GM12878 (cell line): ENCODE data around the gene PLCB4. TPM values are rescaled to one million over a fixed set of nuclear protein-coding genes. Genes with fewer than 3 reads are reported as not detected.

Source experiments
- ATAC-seq: fragments of 200-7000 bp; cut with Tn5 transposase; 3 replicates; pipeline ENCODE4 v1.9.1; 2020; ENCODE audit warnings: mild to moderate bottlenecking, moderate library complexity
- BruUV-seq: library from RNA; stranded (reverse); fragments of 400-500 nt; replicated peaks from 2 replicates; lab custom pipeline; 2021; lab: Mats Ljungman, UMichigan
- CTCF ChIA-PET: fragments of 300-600 bp; sonication (Branson Sonifier 250); formaldehyde crosslinking; extraction: SDS; loops from one replicate; lab custom pipeline; 2021; ENCODE audit warnings: inconsistent platforms; lab: Yijun Ruan, JAX
- POLR2A ChIA-PET: fragments of 350-600 bp; formaldehyde crosslinking; extraction: SDS; loops from one replicate; lab custom pipeline; 2021; ENCODE audit warnings: inconsistent platforms; lab: Charles Lee
- RAD21 ChIA-PET: fragments of 300-600 bp; sonication (Branson Sonifier 250); formaldehyde crosslinking; loops from one replicate; lab custom pipeline; 2023; ENCODE audit warnings: antibody characterized with exemption; ENCODE audit not compliant: unreplicated experiment; lab: Charles Lee
- SMC1A ChIA-PET: fragments of 300-600 bp; sonication (Branson Sonifier 250); formaldehyde crosslinking; loops from one replicate; lab custom pipeline; 2023; ENCODE audit not compliant: unreplicated experiment, uncharacterized antibody; lab: Charles Lee
- DNase-seq: peaks from one replicate; pipeline ENCODE4 v3.0.0-alpha.2; 2011; ENCODE audit warnings: low read depth, low spot score
- FAIRE-seq: peaks from 3 replicates; lab custom pipeline; 2011; peaks lifted over from hg19 to GRCh38; lab: Jason Lieb, UNC
- H2AFZ ChIP-seq: 2 replicates; pipeline ENCODE4 v1.6.0; 2011; ENCODE audit warnings: low read depth, low read length, control low read depth; ENCODE audit not compliant: control insufficient read depth
- H3K27ac ChIP-seq: 2 replicates; pipeline ENCODE4 v1.5.1; 2011; ENCODE audit warnings: control low read depth; ENCODE audit not compliant: control insufficient read depth, insufficient read depth
- H3K27me3 ChIP-seq, 2 experiments: replicated peaks in 1 of 2; 2 replicates each; pipeline versions ENCODE4 v1.6.0 to v1.6.1; 2011; ENCODE audit warnings: low read length in 1 of 2; ENCODE audit not compliant: control insufficient read depth in 2 of 2, insufficient read depth in 2 of 2
- H3K36me3 ChIP-seq, 2 experiments: 2 replicates each; pipeline ENCODE4 v1.5.1; 2011; ENCODE audit warnings: low read length in 1 of 2; ENCODE audit not compliant: control insufficient read depth in 2 of 2, insufficient read depth in 2 of 2
- H3K4me1 ChIP-seq: 2 replicates; pipeline ENCODE4 v1.6.1; 2011; ENCODE audit warnings: mild to moderate bottlenecking, low read length, moderate library complexity, mixed read lengths; ENCODE audit not compliant: control insufficient read depth, insufficient read depth
- H3K4me2 ChIP-seq: 2 replicates; pipeline ENCODE4 v1.6.0; 2011; ENCODE audit warnings: control low read depth; ENCODE audit not compliant: control insufficient read depth, insufficient read depth
- H3K4me3 ChIP-seq: fragments of 200-600 bp; sonication (generic); 2 replicates; pipeline ENCODE4 v1.5.1; 2016
- H3K79me2 ChIP-seq: 2 replicates; pipeline ENCODE4 v1.6.0; 2011; ENCODE audit warnings: low read length; ENCODE audit not compliant: control insufficient read depth, insufficient read depth
- H3K9ac ChIP-seq: 2 replicates; pipeline ENCODE4 v1.8.0; 2011; ENCODE audit warnings: low read length, control low read depth, mixed read lengths; ENCODE audit not compliant: control insufficient read depth, insufficient read depth
- H3K9me3 ChIP-seq: replicated peaks from 3 replicates; pipeline ENCODE4 v1.5.1; 2011; ENCODE audit warnings: mild to moderate bottlenecking, low read length; ENCODE audit not compliant: control insufficient read depth, insufficient read depth
- H4K20me1 ChIP-seq: 2 replicates; pipeline ENCODE4 v1.6.0; 2011; ENCODE audit not compliant: control insufficient read depth, insufficient read depth
- CBX5 ChIP-seq: sonication (generic); IDR thresholded peaks from 2 replicates; pipeline ENCODE4 v1.6.1; 2016; ENCODE audit warnings: low read depth, moderate library complexity, mild to moderate bottlenecking, inconsistent platforms
- CTCF ChIP-seq, 3 experiments: IDR thresholded peaks in 2 of 3; conservative IDR thresholded peaks in 1 of 3; 2 replicates each; pipeline ENCODE4 v1.5.1; 2011; ENCODE audit warnings: low read depth in 3 of 3, low read length in 3 of 3, mild to moderate bottlenecking in 3 of 3, control low read depth in 2 of 3, moderate library complexity in 2 of 3, inconsistent platforms in 1 of 3, mixed read lengths in 1 of 3; ENCODE audit not compliant: control insufficient read depth in 2 of 3, insufficient read depth in 1 of 3; ENCODE audit errors: extremely low read depth in 1 of 3
- EP300 ChIP-seq, 2 experiments: fragments of 150-350 bp in 1 of 2; IDR thresholded peaks; 2 replicates each; pipeline ENCODE4 v1.6.1; 2011 to 2012; ENCODE audit warnings: low read depth in 2 of 2, low read length in 2 of 2, borderline replicate concordance in 1 of 2, improper control_type of control experiment in 1 of 2, inconsistent platforms in 1 of 2; ENCODE audit not compliant: control insufficient read depth in 1 of 2
- NBN ChIP-seq: fragments of 450-650 bp; IDR thresholded peaks from 2 replicates; pipeline ENCODE4 v1.6.1; 2016
- NFIC ChIP-seq: IDR thresholded peaks from 2 replicates; pipeline ENCODE4 v1.6.1; 2012; ENCODE audit warnings: low read depth, mild to moderate bottlenecking, inconsistent platforms, low read length, moderate library complexity
- NFXL1 ChIP-seq: fragments of 450-650 bp; IDR thresholded peaks from 2 replicates; pipeline ENCODE4 v1.6.1; 2017; ENCODE audit warnings: antibody characterized with exemption, mild to moderate bottlenecking, borderline replicate concordance
- POU2F2 ChIP-seq: IDR thresholded peaks from 3 replicates; pipeline ENCODE4 v1.6.1; 2011; ENCODE audit warnings: low read depth, mild to moderate bottlenecking, low read length, borderline replicate concordance
- ZNF687 ChIP-seq: fragments of 450-650 bp; IDR thresholded peaks from 2 replicates; pipeline ENCODE4 v1.6.1; 2017; ENCODE audit warnings: mild to moderate bottlenecking, moderate library complexity
- WGBS: methylation state at CpG from one replicate; pipeline ENCODE4 v1.1.6; 2016; ENCODE audit warnings: low lambda C conversion rate; ENCODE audit not compliant: insufficient replicate concordance, insufficient coverage; ENCODE audit errors: missing lambda C conversion rate; 5-methylcytosine and 5-hydroxymethylcytosine counted together
- in situ Hi-C: fragments of 300-500 bp; cut with MboI; formaldehyde crosslinking; loops from 9 replicates; pipeline ENCODE4 v1.14.3; 2018; ENCODE audit warnings: mixed read lengths
- intact Hi-C: fragments of 100-400 bp; cut with micrococcal nuclease; formaldehyde crosslinking; loops from one replicate; pipeline ENCODE4 v1.14.2; 2022; ENCODE audit not compliant: unreplicated experiment
- polyA plus RNA-seq, 11 experiments: library from polyadenylated mRNA; depleted of rRNA in 4 of 11; unstranded in 6 of 11; stranded (reverse) in 5 of 11; fragments of >200 nt; fragmentation: Nextera tagmentation in 4 of 11; fragmentation: Illumina TruSeq in 1 of 11; extraction: Ambion mirVana in 4 of 11; extraction: Trizol in 1 of 11; gene quantifications; 1 replicate in 1 of 11; 2 replicates in 10 of 11; pipeline versions ENCODE4 v1.2.1 to v1.2.3, GENCODE V29; 2011 to 2016; ENCODE audit warnings: inconsistent platforms in 2 of 11, missing spikeins in 2 of 11, low read depth in 1 of 11
- total RNA-seq, 4 experiments: library from RNA; depleted of rRNA in 3 of 4; stranded (reverse); fragments of >200 nt in 3 of 4; fragmentation: Illumina TruSeq in 1 of 4; extraction: Trizol in 1 of 4; gene quantifications; 2 replicates each; pipeline versions ENCODE4 v1.2.1 to v1.2.3, GENCODE V29; 2013 to 2021

The PLCB4 gene
- total and polyA plus RNA-seq, 10 of the 15 experiments (the other 5 are each of a cell fraction or from before 2014, with no cell fraction given), result not detected

GRCh38 chr20:9409352-9409751 lies 340.5 kb downstream of the PLCB4 start:
- ATAC-seq (no peak), FAIRE-seq (no peak), DNase-seq (no peak)
- ChIA-PET CTCF (interaction anchor here (1.0 to 7.5 kb wide), 4 partner anchors 10 to 567 kb away, joined by 3 to 235 read pairs (median 40); no protein-coding TSS in a partner anchor), POLR2A (no interaction called here), RAD21 (interaction anchor here (2.2 to 2.5 kb wide), 2 partner anchors 200 to 208 kb away, joined by 13 to 63 read pairs; no protein-coding TSS in a partner anchor), SMC1A (interaction anchor here (0.5 to 4.5 kb wide), 8 partner anchors 39 to 505 kb away, joined by 3 to 71 read pairs (median 8); no protein-coding TSS in a partner anchor)
- Histone ChIP-seq H3K79me2 (no peaks in the 10 kb centered on the region), H3K9me3 (no peaks in the 10 kb centered on the region; the same call in 2 of the 3 replicates), H3K4me1 (peaks cover 14% of the 10 kb centered on the region), H3K27me3 (no peaks in the 10 kb centered on the region), H4K20me1 (no peaks in the 10 kb centered on the region), H3K27ac (no peak overlapping the region), H3K4me2 (no peak overlapping the region), H3K36me3 (no peaks in the 10 kb centered on the region), H3K9ac (no peak overlapping the region), H3K4me3 (no peak overlapping the region), H2AFZ (no peak overlapping the region)
- in situ Hi-C loops (loop anchor here (10.0 kb wide), 1 partner anchor 505 kb away; no protein-coding TSS in a partner anchor), intact Hi-C loops (loop anchor here (2.0 kb wide), 1 partner anchor 59 kb away; no protein-coding TSS in a partner anchor)
- BruUV-seq, result no TSS peak
- WGBS, result 0% methylated on average over 1 of the region's 1 CpG
- TF ChIP-seq POU2F2, result no peak

GRCh38 chr20:9409981-9410380 lies 341.1 kb downstream of the PLCB4 start:
- no peaks in the 10 kb centered on the region for H3K27me3 ChIP-seq
- ATAC-seq (no peak), FAIRE-seq (no peak), DNase-seq (no peak)
- CTCF ChIA-PET, result interaction anchor here (2.9 to 7.5 kb wide), 3 partner anchors 10 to 203 kb away, joined by 28 to 235 read pairs (median 52); no protein-coding TSS in a partner anchor
- BruUV-seq, result no TSS peak
- H3K4me2 ChIP-seq, result no peak overlapping the region
- H3K4me3 ChIP-seq, result no peak overlapping the region
- H2AFZ ChIP-seq, result no peak overlapping the region
- no peak overlapping the region for H3K9ac ChIP-seq
- H3K4me1 ChIP-seq, result peaks cover 14% of the 10 kb centered on the region
- RAD21 ChIA-PET, result interaction anchor here (2.2 kb wide), 1 partner anchor 208 kb away, joined by 13 read pairs; no protein-coding TSS in a partner anchor
- POLR2A ChIA-PET, result no interaction called here
- intact Hi-C loops, result loop anchor here (2.0 kb wide), 1 partner anchor 59 kb away; no protein-coding TSS in a partner anchor
- H4K20me1 ChIP-seq, result no peaks in the 10 kb centered on the region
- H3K9me3 ChIP-seq, result no peaks in the 10 kb centered on the region; the same call in 2 of the 3 replicates
- 9% methylated on average over 2 of the region's 2 CpGs for WGBS
- no peaks in the 10 kb centered on the region for H3K79me2 ChIP-seq
- no peaks in the 10 kb centered on the region for H3K36me3 ChIP-seq
- no peak overlapping the region for H3K27ac ChIP-seq
- SMC1A ChIA-PET, result interaction anchor here (0.5 to 4.5 kb wide), 4 partner anchors 122 to 504 kb away, joined by 3 to 71 read pairs (median 4); no protein-coding TSS in a partner anchor
- in situ Hi-C loops, result loop anchor here (5.0 to 10.0 kb wide), 2 partner anchors 197 to 505 kb away; no protein-coding TSS in a partner anchor
- TF ChIP-seq NFXL1 (no peak), EP300 (IDR thresholded peaks at IDR 0.05; ENCODE audit: borderline replicate concordance in 1 of 2, control insufficient read depth in 1 of 2, low read depth in 2 of 2, low read length in 2 of 2) (no peak), CTCF (IDR thresholded peaks at IDR 0.05 in 2 of 3, conservative IDR thresholded peaks at IDR 0.05 in 1 of 3; ENCODE audit: control insufficient read depth in 2 of 3, extremely low read depth in 1 of 3, insufficient read depth in 1 of 3, low read depth in 3 of 3, low read length in 3 of 3) (no peak), NFIC (no peak), NBN (no peak), CBX5 (no peak), ZNF687 (no peak)
